IMR-90 (cell line): Measurements from ENCODE around the gene DUSP16.

Experiments used
- BHLHE40 ChIP-seq: fragments of 150-350 bp; IDR thresholded peaks from 2 replicates; pipeline ENCODE4 v1.6.1; 2016; ENCODE audit warnings: mild to moderate bottlenecking, low read depth, low read length
- CEBPB ChIP-seq: IDR thresholded peaks from 2 replicates; pipeline ENCODE4 v1.6.1; 2012; ENCODE audit warnings: low read depth, low read length, improper control_type of control experiment
- CTCF ChIP-seq: conservative IDR thresholded peaks from 2 replicates; pipeline ENCODE4 v1.5.1; 2012; ENCODE audit warnings: mild to moderate bottlenecking, low read depth, low read length, improper control_type of control experiment
- ELK1 ChIP-seq: fragments of 150-350 bp; IDR thresholded peaks from 2 replicates; pipeline ENCODE4 v1.6.1; 2016; ENCODE audit warnings: low read depth, mild to moderate bottlenecking, low read length, moderate library complexity, borderline replicate concordance
- FOS ChIP-seq: fragments of 150-350 bp; IDR thresholded peaks from 2 replicates; pipeline ENCODE4 v1.6.1; 2016; ENCODE audit warnings: low read depth, low read length
- NFE2L2 ChIP-seq: fragments of 150-350 bp; IDR thresholded peaks from 2 replicates; pipeline ENCODE4 v1.6.1; 2016; ENCODE audit warnings: low read depth, mild to moderate bottlenecking, low read length
- POLR2A ChIP-seq: IDR thresholded peaks from 2 replicates; pipeline ENCODE4 v1.6.1; 2012; ENCODE audit warnings: mild to moderate bottlenecking, low read depth, low read length
- RAD21 ChIP-seq: IDR thresholded peaks from 2 replicates; pipeline ENCODE4 v1.6.1; 2012; ENCODE audit warnings: low read length, improper control_type of control experiment
- RFX5 ChIP-seq: IDR thresholded peaks from 2 replicates; pipeline ENCODE4 v1.8.0; 2012; ENCODE audit warnings: low read depth, mild to moderate bottlenecking, low read length, moderate library complexity
- USF2 ChIP-seq: fragments of 150-350 bp; IDR thresholded peaks from 2 replicates; pipeline ENCODE4 v1.6.1; 2017; ENCODE audit warnings: mild to moderate bottlenecking, antibody characterized with exemption, low read length, low read depth

GRCh38 chr12:12555656-12556055, 7.0 kb downstream of the DUSP16 start:
- TF ChIP-seq POLR2A (no peak), FOS (no peak), CTCF (no peak), USF2 (no peak), BHLHE40 (no peak), ELK1 (no peak), NFE2L2 (no peak), RAD21 (no peak), RFX5 (no peak), CEBPB (no peak)
